KBM-7 (cell line): ENCODE measurements around the gene UCP2.
A peak's percentile ranks its signal among the peaks of the same experiment; 100 is the strongest.

Source experiments
- DNase-seq: peaks from one replicate; pipeline ENCODE4 v3.0.0-alpha.2; 2015
- in situ Hi-C: fragments of 300-500 bp; cut with MboI; formaldehyde crosslinking; loops from 2 replicates; pipeline ENCODE4 v1.14.3; 2020; ENCODE audit warnings: low sequenced_read_pairs, low pct_unique_long_range_greater_than_20kb, mixed read lengths

The UCP2 gene

DNA sequence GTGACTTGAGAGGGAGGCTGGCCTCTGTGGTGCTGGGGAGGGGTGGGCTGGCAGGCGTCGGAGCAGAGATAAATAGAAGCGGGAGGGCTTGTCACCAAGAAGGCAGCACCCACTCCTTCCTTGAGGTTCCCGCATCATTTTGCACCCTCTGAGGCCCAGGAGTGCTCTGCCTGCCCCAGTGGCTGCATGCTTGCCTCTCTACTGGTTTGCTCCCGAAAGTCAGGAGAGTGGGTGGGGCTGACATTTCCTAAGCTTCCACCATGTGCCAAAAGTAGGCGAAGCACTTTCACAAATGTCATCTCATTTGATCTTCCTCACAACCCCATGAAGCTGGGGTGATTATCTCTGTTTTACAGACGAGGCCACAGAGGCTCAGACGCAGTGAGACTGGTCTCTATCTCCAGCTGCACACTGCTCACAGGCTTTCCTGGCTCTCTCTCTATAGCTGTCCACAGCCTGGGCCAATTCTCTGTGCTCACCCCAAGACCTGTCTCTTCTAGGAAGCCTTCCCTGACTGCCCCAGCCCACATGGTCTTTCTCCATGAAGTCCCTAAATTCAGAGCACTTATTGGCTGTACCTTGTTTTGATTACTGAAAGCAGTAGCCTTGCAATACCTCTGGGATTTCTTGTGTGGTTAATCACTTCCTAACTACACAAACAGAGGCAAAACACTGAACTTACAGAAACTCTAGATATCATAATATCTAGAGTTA lies 28.9 kb upstream of the UCP2 start:
- no peak for DNase-seq
- in situ Hi-C loops: no loop called here

GRCh38 chr11:74010306-74011300 lies 28.0 kb upstream of the UCP2 start:
- in situ Hi-C loops: no loop called here
- DNase-seq: peak; percentile 45

GRCh38 chr11:74009675-74010305 lies 27.1 kb upstream of the UCP2 start:
- in situ Hi-C loops: no loop called here
- DNase-seq: no peak

- no peak for DNase-seq
- in situ Hi-C loops: no loop called here
Observed at GRCh38 chr11:74009230-74009547, 26.5 kb upstream of the UCP2 start.

GRCh38 chr11:74008373-74009229 lies 26.0 kb upstream of the UCP2 start, which contains the start of gene UCP3:
Gene UCP3, minus strand, starts transcription at chr11:74009085. Its CDS starts 2,043 bp downstream, at chr11:74007042.
- in situ Hi-C loops: no loop called here
- no peak for DNase-seq

- no peak for DNase-seq
- in situ Hi-C loops: no loop called here
Observed at GRCh38 chr11:74007691-74008372, 25.2 kb upstream of the UCP2 start.

DNA sequence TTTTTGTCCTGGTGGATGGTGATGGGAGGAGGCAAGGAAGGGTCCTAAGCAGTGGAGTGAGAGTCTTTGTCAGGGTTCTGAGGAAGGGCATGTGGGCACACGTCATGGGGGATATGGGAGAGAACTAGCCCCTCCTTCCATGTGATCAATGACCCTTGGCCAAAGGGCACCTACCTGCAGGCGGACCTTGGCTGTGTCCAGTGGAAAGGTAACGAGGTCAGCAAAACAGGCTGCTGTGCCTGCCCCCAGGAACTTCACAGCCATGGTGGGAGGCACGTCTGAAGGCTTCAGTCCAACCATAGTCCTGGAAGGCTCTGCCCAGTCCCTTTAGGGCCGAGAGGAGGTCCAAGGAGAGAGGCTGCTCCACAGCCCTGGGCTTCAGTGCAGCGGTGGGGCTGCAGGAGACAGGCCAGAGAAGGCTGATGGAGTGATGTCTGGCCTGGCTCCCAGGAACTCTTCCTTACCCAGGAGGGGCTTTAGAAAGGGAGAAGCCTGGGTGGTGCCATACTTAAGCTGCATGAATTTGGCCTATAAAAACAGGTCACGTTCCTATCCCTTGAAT lies 24.2 kb upstream of the UCP2 start:
- in situ Hi-C loops: no loop called here

DNA sequence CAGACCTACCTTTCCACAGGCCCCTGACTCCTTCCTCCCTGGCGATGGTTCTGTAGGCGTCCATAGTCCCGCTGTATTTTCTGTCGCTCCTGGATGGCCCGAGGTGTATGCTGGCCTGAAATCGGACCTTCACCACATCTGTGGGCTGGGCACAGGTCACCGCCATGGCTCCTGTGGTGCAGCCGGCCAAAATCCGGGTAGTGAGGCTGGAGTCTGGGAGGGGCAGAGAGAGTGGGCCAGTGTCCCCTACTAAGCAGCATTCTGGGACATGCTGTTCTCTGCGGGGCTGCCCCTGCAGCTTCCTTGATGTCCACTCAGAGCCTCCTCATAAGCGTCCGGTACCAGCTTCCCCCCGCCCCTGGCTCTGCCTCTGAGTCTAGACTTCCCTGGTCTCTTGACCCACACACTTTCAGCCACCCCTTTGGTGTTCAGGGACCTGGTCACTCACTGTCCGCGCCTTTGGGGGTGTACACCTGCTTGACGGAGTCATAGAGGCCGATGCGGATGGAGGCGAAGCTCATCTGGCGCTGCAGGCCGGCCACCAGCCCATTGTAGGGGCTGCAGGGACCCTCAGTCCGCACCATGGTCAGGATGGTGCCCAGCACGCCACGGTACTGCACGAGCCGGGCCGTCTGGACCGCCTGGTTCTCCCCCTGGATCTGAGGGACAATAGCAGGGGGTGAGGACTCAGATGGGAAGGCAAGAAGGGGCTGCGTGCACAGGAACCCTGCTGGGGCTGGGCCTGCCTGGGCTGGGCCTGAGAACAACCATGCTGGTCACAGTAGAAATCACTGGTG lies 23.3 kb upstream of the UCP2 start:
- in situ Hi-C loops: no loop called here
- no peak for DNase-seq

More for the DNA sequence above, 24.2 kb upstream of the UCP2 start:
- DNase-seq: no peak

DNA sequence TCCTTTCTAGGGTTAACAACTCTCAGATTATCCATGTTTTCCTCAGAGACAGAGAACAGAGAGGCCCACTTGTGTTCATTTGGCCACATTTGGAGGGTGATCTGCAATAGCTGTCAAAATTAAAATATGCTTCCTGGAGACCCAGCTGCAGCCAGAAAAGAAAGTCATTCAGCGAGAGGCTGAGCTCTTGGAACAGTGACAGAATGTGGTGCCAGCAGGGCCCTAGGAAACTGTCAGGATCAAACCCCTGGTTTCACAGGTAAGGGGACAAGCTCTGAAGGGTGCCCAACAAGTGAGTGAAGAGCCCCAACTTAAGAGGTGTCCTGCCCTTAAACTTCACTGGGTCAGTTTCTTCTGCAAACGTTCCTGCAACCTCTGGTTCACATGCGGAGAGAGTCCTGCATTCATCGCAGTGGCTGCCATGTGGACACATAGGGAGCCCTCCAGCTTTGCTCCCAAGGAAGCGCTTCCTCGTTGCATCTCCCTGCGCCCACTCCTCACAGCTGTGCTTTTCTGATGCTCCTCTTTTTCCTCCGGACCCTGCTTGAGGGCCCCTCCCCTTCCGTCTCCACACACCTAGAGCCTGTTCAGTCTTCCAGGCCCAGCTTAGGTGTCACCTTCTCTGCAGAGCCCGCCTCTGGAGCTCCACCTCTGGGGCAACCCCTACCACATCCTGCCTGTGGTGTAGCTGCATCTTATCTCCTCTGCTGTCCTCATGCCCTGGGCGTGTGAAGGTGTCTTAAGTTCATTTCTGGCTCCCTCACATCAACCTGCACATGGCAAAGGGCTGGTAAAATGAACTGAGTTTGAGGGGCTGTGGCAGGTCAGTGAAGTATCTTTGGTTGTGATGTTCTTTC lies 22.3 kb upstream of the UCP2 start:
- DNase-seq: no peak
- in situ Hi-C loops: no loop called here

DNA sequence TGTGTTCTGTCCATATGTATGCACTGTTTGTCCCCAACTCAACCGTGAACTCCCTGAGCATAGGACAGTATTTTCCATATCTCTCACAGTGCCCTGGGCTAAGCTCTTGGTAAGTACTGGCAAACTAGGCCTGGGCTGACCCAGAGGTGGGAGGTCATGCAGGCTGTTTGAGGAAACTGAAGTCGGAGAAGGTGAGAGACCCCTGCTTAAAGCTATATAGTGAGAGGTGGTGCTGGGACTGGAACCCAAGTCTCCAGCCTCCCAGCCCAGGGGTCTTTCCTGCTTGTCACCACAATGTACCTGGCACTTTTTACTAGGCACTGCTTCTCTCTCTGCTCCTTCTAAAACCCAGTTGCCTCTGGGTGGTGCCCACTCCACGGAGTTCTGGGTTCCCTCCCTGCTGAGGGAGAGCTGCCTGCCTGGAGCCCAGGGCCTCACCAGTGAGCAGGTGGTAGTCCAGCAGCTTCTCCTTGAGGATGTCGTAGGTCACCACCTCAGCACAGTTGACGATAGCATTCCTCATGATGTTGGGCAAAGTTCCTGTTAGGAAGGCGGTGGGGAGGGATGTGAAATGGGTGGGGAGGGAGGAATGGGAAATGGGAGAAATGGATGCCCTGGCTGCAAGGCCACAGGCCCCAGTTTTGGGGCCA lies 21.5 kb upstream of the UCP2 start:
- in situ Hi-C loops: no loop called here
- no peak for DNase-seq

GRCh38 chr11:74002832-74003231 lies 20.2 kb upstream of the UCP2 start:
- in situ Hi-C loops: no loop called here
- DNase-seq: no peak

GRCh38 chr11:74001822-74002286 lies 19.2 kb upstream of the UCP2 start:
- in situ Hi-C loops: no loop called here
- no peak for DNase-seq

DNA sequence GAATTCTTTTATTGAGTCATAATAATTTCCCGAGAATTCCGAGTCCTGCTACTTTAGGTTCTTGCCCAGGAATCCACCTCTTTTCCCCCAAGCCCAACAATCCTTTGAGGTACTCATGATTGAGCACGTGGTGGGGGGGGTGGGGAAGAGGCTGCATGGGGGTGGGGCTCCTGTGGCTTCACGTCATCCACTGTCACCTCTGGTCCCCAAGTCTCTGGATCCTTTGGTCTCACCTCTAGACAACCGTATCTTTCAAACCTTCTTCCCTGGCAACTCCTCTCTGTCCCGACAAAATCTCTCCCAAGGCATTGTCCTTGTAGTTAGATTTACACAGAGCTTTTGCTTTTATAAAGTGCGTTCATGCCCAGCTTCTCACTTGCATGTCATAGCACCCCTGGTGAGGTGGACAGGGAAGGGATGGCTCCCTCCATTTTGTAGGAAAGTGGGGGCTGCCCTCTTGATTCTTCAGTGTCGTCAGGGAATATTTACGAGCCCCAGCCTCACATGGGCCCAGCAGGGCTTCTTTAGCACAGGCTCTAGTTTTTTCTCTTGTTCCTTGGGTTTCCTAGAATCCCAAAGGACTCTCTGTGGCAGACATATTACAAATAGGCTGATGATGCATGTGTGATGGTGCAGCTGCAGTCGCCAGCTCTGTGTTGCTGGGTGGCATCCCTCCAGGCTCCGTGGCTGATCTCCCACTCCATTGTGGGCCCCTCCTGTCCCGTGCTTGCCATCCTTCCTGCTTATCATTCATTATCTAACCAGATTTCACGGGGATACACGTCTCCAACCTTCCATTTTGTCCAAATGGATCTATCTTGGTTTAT lies 17.9 kb upstream of the UCP2 start:
- DNase-seq: no peak
- in situ Hi-C loops: no loop called here

DNA sequence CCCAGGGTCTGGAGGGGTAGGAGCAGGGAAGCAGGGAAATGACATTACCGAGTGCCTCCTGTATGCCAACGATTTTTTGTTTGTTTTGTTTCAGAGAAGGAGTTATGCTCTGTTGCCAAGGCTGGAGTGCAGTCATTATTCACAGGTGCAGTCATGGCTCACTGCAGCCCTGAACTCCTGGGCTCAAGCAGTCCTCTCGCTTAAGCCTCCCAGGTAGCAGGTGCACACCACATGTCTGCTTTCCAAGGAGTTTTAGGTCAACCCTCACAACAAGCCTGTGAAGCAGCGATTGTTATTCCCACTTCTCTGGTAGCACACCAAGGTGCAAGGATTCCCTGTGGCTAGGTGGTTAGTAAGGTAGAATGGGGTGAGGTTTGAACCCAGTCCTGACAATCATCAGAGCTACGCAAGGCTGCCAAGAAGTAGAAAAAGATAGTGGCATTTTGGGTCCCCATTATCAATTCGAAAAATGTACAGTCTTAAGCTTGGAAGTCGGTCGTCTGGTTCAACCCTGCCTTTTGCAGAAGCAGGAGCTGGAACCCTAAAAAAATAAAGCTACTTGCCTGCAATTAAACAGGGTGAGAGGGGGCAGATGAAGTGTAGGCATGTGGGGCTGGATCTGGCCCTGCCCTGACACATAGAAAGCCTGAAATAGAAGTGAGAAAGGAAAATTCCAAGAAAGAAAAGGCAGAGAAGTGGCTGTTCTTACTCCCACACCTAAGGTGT lies 17.1 kb upstream of the UCP2 start:
- in situ Hi-C loops: no loop called here
- DNase-seq: no peak
